Sciatic nerve (tissue), 2 donors: ENCODE measurements around the gene ZNF484. TPM values are rescaled to one million over a fixed set of nuclear protein-coding genes. Genes with fewer than 3 reads are reported as not detected.
"Not testable (repeated sequence)": the region's sequence is repeated elsewhere in the genome, so short reads cannot be mapped to it uniquely, and the experiment has no call there.

ENCODE experiments used
- ATAC-seq: fragments of 200-7000 bp; cut with Tn5 transposase; one replicate; pipeline ENCODE4 v1.9.1; 2020; ENCODE audit warnings: mild to moderate bottlenecking, moderate library complexity
- DNase-seq: peaks from one replicate; pipeline ENCODE4 v3.0.0-alpha.2; 2020; ENCODE audit warnings: low spot score
- intact Hi-C: fragments of 100-400 bp; cut with DNase I; formaldehyde crosslinking; loops from one replicate; pipeline ENCODE4 v1.14.2; 2022
- total RNA-seq: library from RNA; stranded (reverse); fragmentation: NEBNext Ultra II Directional; extraction: Animal tissue kit (Norgen Biotek cat#: 25700); gene quantifications from one replicate; pipeline ENCODE4 v1.2.1, GENCODE V29; 2021
- donor health status: DM: no; HTN: no; CAD: no.
- donor health status: DM: no; HTN: no; CAD: no.

Gene ZNF484
- total RNA-seq, 1 donor from 2014 or later: 20.1 TPM

- DNase-seq (no peak), ATAC-seq (no peak)
- intact Hi-C loops: no loop called here
These were observed 70.6 kb downstream of the ZNF484 start for GRCh38 chr9:92807031-92807756.

- ATAC-seq: no peak
- intact Hi-C loops: no loop called here
- no peak for DNase-seq
These were observed 73.1 kb downstream of the ZNF484 start for GRCh38 chr9:92804727-92805126.

- intact Hi-C loops: loop anchor here (10.0 kb wide), 1 partner anchor 654 kb away; no protein-coding TSS in a partner anchor
- no peak for DNase-seq
- no peak for ATAC-seq
These were observed 79.5 kb downstream of the ZNF484 start for GRCh38 chr9:92798358-92798757.

- intact Hi-C loops: loop anchor here (10.0 kb wide), 1 partner anchor 652 kb away; no protein-coding TSS in a partner anchor
- not testable (repeated sequence) for ATAC-seq
These were observed 81.5 kb downstream of the ZNF484 start for GRCh38 chr9:92796337-92796804.

GRCh38 chr9:92795598-92796336, 82.1 kb downstream of the ZNF484 start:
- DNase-seq (no peak), ATAC-seq (no peak)
- intact Hi-C loops: loop anchor here (10.0 kb wide), 1 partner anchor 651 kb away; no protein-coding TSS in a partner anchor

More at GRCh38 chr9:92796337-92796804, 81.5 kb downstream of the ZNF484 start:
- DNase-seq: not testable (repeated sequence)

Other genes starting within 250 kb of the ZNF484 start
- 10.7 TPM for gene IPPK, start 207.9 kb downstream of the ZNF484 start, total RNA-seq
- gene BICD2, start 113.2 kb downstream of the ZNF484 start, total RNA-seq: 31.0 TPM
- 11.1 TPM for gene FGD3, start 69.5 kb upstream of the ZNF484 start, total RNA-seq
- 6.6 TPM for gene SUSD3, start 180.7 kb upstream of the ZNF484 start, total RNA-seq
- 36.6 TPM for gene CARD19, start 218.2 kb upstream of the ZNF484 start, total RNA-seq